NAMALWA (cell line): ENCODE measurements around the gene PPT2.
"Not testable (repeated sequence)": the region's sequence is repeated elsewhere in the genome, so short reads cannot be mapped to it uniquely, and the experiment has no call there.

Experiments
- DNase-seq: peaks from one replicate; pipeline ENCODE4 v3.0.0-alpha.2; 2015; ENCODE audit warnings: low spot score

Gene PPT2

DNA sequence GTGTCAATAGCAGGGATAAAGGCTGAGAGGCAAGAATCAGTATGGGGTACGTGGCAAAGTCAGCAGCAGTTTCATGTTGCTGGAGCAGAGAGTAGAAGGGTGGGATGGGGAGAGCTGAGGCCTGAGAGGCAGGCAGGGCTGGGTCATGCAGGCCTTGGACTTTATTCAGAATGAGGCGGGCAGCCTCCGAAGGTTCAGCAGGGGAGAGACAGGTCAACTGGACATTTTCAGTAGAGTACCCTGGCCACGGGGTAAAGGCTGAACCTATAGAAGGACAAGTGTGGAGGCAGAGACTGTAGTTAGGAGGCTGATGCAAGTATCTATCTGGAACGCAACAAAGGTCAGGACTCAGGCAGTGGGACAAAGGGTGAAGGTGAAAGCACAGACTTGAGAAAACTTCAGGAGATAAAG is 56.3 kb downstream of the PPT2 start:
- DNase-seq, result no peak

DNA sequence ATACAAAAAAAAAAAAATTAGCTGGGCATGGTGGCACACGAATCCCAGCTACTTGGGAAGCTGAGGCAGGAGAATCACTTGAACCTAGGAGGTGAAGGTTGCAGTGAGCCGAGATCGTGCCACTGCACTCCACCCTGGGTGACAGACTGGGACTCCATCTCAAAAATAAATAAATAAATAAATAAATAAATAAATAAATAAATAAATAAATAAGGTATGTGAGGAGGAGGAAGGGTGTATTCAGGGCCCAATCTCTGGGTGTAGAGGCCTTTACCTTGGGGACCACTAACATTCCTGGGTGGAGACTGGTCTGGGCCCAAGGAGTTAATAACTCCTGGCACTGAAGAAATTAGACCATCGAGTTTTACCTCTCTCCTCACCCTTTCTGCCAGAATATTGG is 57.5 kb downstream of the PPT2 start:
- DNase-seq, result not testable (repeated sequence)

DNA sequence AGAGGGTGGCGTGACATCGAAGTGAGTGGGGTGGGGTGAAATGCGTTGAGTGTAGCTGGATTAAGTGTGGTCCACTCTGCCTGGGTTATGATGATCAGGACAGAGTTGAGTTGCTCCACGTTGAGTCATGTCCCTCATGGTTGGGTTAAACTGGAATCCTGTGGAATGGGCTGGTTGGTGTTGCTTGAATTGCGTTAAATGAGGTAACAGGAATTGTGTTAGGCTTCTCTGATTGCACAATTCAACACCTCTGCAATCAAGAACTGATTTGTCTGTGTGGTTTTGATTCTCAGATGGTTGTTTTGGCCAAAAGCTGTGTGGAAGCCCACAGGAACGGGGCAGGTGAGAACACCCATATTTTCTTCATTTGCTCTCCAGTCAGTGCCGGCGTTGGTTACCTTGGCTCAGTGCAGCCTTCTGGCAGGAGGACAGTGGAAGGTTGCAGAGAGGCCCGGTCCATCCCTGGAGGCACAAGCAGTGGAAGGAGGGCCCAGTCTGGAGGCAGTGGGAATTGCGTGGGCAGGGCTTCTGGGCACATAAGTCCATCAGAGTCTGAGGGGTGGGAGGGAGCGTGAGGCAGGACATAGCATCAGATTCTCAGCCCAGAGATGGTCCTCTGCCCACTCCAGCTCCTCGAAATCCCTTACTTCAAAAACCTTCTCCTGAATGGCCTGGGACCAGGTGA is 58.3 kb downstream of the PPT2 start:
- no peak for DNase-seq
